A549 (cell line): Measurements from ENCODE around the gene MOB3A. TPM values are rescaled to one million over a fixed set of nuclear protein-coding genes. Genes with fewer than 3 reads are reported as not detected.

Experiments
- ATAC-seq, 2 experiments: fragments of 200-7000 bp in 1 of 2; fragments of >200 bp in 1 of 2; cut with Nextera tagmentation in 1 of 2; cut with Tn5 transposase in 1 of 2; 3 replicates each; pipeline versions ENCODE4 v1.8.0 to v1.9.1; 2018 to 2020; ENCODE audit warnings: mild to moderate bottlenecking in 1 of 2, moderate library complexity in 1 of 2
- CTCF ChIA-PET: fragments of 300-600 bp; sonication (Branson Sonifier 250); formaldehyde crosslinking; extraction: SDS; loops from one replicate; lab custom pipeline; 2021; ENCODE audit warnings: antibody characterized with exemption, inconsistent platforms; lab: Yijun Ruan, JAX
- POLR2A ChIA-PET: fragments of 350-600 bp; formaldehyde crosslinking; extraction: SDS; loops from one replicate; lab custom pipeline; 2021; ENCODE audit warnings: antibody characterized with exemption, inconsistent platforms; lab: Yijun Ruan, JAX
- DNase-seq, 2 experiments: peaks; one replicate each; pipeline versions ENCODE4 v3.0.0 to v3.0.0-alpha.2; 2011 to 2016; ENCODE audit warnings: low read depth in 1 of 2, low spot score in 1 of 2
- FAIRE-seq: peaks from 2 replicates; lab custom pipeline; 2011; peaks lifted over from hg19 to GRCh38; lab: Jason Lieb, UNC
- H3K27ac ChIP-seq, 2 experiments: fragments of >200 bp; sonication (Bioruptor Twin); formaldehyde crosslinking; 3 replicates each; pipeline ENCODE4 v1.5.1; 2016 to 2017
- H3K4me1 ChIP-seq: fragments of >200 bp; sonication (Bioruptor Twin); formaldehyde crosslinking; 3 replicates; pipeline ENCODE4 v1.6.1; 2016
- H3K4me2 ChIP-seq: fragments of >200 bp; sonication (Bioruptor Twin); formaldehyde crosslinking; 3 replicates; pipeline ENCODE4 v1.6.1; 2016
- H3K4me3 ChIP-seq: fragments of >200 bp; sonication (Bioruptor Twin); formaldehyde crosslinking; 3 replicates; pipeline ENCODE4 v1.5.1; 2016
- H3K9me3 ChIP-seq: fragments of >200 bp; sonication (Bioruptor Twin); formaldehyde crosslinking; 3 replicates; pipeline ENCODE4 v1.6.1; 2016
- CEBPB ChIP-seq, 2 experiments: fragments of >200 bp in 1 of 2; sonication (Bioruptor Twin) in 1 of 2; formaldehyde crosslinking in 1 of 2; IDR thresholded peaks; 2 replicates each; pipeline ENCODE4 v1.6.1; 2012 to 2016
- FOSL2 ChIP-seq, 2 experiments: fragments of 450-650 bp in 1 of 2; fragments of >200 bp in 1 of 2; sonication (Bioruptor Twin) in 1 of 2; formaldehyde crosslinking; IDR thresholded peaks; 2 replicates each; pipeline versions ENCODE4 v1.5.0 to v1.6.1; 2016 to 2020; ENCODE audit warnings: mild to moderate bottlenecking in 1 of 2, moderate library complexity in 1 of 2
- HOXA7 ChIP-seq: fragments of 250-450 bp; sonication (Bioruptor Pico); IDR thresholded peaks from 2 replicates; pipeline ENCODE4 v1.5.0; 2020; ENCODE audit warnings: mild to moderate bottlenecking, moderate library complexity
- JUN ChIP-seq, 2 experiments: fragments of >200 bp; sonication (Bioruptor Twin); formaldehyde crosslinking; IDR thresholded peaks; 2 replicates in 1 of 2; 3 replicates in 1 of 2; pipeline ENCODE4 v1.6.1; 2016 to 2017
- MAFK ChIP-seq: fragments of 450-650 bp; IDR thresholded peaks from 2 replicates; pipeline ENCODE4 v1.6.1; 2014; ENCODE audit not compliant: partially characterized antibody
- POLR2A ChIP-seq: IDR thresholded peaks from 2 replicates; pipeline ENCODE4 v1.6.1; 2012; ENCODE audit warnings: mild to moderate bottlenecking, low read length
- RFX5 ChIP-seq: fragments of 450-650 bp; IDR thresholded peaks from 2 replicates; pipeline ENCODE4 v1.7.1; 2014; ENCODE audit warnings: antibody characterized with exemption, mild to moderate bottlenecking, moderate library complexity
- SMC3 ChIP-seq: fragments of >200 bp; sonication (Bioruptor Twin); formaldehyde crosslinking; IDR thresholded peaks from 3 replicates; pipeline ENCODE4 v1.6.1; 2018; ENCODE audit warnings: inconsistent platforms
- TFCP2L1 ChIP-seq: fragments of 250-450 bp; sonication (Bioruptor Pico); IDR thresholded peaks from 2 replicates; pipeline ENCODE4 v1.5.0; 2021; ENCODE audit warnings: mild to moderate bottlenecking
- WGBS: methylation state at CpG from one replicate; pipeline ENCODE4 v1.1.6; 2017; ENCODE audit errors: missing lambda C conversion rate; 5-methylcytosine and 5-hydroxymethylcytosine counted together
- polyA plus RNA-seq, 4 experiments: library from polyadenylated mRNA; depleted of rRNA in 3 of 4; stranded (reverse); fragments of >200 nt; fragmentation: RNase III in 1 of 4; extraction: RNeasy Plus Mini Kit Qiagen cat#74134 plus additional on column Dnase treatment in 1 of 4; gene quantifications; 2 replicates in 3 of 4; 3 replicates in 1 of 4; pipeline ENCODE4 v1.2.3, GENCODE V29; 2011 to 2017
- TF ChIP-seq, protein P1 (sequence below): IDR thresholded peaks from 2 replicates; pipeline ENCODE4 v1.6.1; 2012; ENCODE audit warnings: low read depth, borderline replicate concordance
- TF ChIP-seq, protein P2 (sequence below): IDR thresholded peaks from 2 replicates; pipeline ENCODE4 v1.6.1; 2012
- TF ChIP-seq, protein P3 (sequence below): fragments of 250-450 bp; sonication (Bioruptor Pico); IDR thresholded peaks from 2 replicates; pipeline ENCODE4 v1.5.0; 2021; ENCODE audit warnings: mild to moderate bottlenecking, moderate library complexity, borderline replicate concordance
- TF ChIP-seq, protein P4 (sequence below): fragments of >200 bp; sonication (Bioruptor Twin); formaldehyde crosslinking; IDR thresholded peaks from 3 replicates; pipeline ENCODE4 v1.6.1; 2016
- TF ChIP-seq, protein P5 (sequence below): fragments of >200 bp; sonication (Bioruptor Twin); formaldehyde crosslinking; IDR thresholded peaks from 2 replicates; pipeline ENCODE4 v1.6.1; 2016

MOB3A gene
- polyA plus RNA-seq, 2 of the 4 experiments (the other 2 are of a cell fraction), result 9.1 to 10.9 TPM

DNA sequence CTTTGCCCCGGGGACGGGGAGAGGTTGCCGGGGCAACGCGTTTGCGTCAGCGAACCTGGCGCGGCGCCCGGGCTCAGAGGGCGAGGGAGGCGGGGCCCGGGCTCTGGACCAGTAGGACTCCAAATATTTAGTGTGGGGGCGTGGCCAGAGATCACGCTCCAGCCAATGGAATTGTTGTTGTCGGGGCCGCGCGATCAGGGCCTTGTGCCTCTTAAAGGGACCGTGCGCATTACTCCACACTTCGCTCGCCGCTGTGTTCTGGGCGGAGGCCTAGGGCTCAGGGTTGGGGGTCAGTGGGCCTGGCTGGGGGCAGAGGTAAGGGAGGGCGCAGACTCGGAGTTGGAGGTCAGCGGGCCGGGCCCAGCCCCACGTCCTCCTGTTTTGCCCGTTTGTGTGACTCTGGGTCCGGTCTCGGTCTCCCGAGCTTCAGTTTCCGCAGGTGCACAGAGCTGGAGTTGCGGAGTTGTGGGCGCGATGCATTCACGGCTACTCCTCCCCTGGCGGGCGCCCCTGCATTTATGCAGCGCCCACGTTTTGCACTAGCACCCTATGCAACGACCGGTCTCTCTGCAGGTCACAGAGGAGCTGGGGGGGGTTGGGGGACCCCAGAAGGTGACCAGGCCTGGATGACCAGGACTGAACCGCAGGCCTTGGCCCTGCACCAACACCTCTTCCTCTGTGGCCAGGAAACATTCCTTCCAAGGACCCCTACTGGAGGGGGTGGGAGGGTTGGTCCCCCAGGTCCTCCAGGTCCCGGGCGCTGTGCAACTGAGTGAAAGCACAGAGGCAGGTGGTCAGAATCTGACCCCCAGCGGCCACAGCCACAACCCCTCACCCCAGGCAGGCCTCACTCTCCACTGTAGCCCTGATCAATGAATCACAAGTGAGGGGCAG is 34.4 kb downstream of the MOB3A start:
- H3K4me1 ChIP-seq, result peaks cover 47% of the 10 kb centered on the region

DNA sequence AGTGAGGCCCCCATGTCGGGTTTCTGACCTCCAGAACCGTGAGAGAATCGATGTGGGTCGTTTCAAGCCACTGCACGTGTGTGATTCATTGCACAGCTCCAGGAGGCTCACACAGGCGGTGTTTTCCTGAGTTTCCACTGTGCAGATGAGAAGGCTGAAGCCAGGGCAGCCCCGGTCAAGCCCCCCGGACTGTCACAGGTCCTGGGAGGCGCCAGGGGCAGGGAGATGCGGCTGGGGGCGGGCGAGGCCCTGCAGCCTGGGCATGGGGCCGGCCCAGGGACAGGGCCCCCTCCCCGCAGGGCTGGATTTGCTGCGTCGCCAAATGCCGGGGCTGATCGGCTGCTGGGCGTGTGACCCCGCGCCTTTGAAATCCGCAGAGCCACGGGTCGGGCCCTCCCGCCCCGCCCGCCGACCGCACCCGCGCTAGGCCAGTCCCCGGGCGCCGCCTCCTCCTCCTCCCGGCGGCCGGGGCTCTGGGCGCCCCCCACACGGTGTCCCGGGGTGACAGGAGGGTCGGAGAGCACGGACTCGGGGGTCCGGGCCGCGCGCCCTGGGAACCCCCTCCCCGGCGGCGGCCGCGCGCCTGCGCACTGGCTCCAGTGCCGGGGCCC is 35.1 kb downstream of the MOB3A start:
- no peak for FAIRE-seq
- Histone ChIP-seq H3K27ac (peak overlapping the region; percentile 99 to 100), H3K9me3 (no peaks in the 10 kb centered on the region), H3K4me1 (peaks cover 52% of the 10 kb centered on the region), H3K4me3 (peak overlapping the region; percentile 50), H3K4me2 (peak overlapping the region; percentile 99)
- WGBS, result 5% methylated on average over 8 of the region's 55 CpGs
- peak in 1 of 2 experiments; percentile 74 for DNase-seq
- ChIA-PET POLR2A (interaction anchor here (0.5 to 2.8 kb wide), 3 partner anchors 8 to 29 kb away, joined by 3 to 13 read pairs (median 6); no protein-coding TSS in a partner anchor), CTCF (interaction anchor here (2.5 kb wide), 1 partner anchor 9 kb away, joined by 9 read pairs; no protein-coding TSS in a partner anchor)
- peak; percentile 28 to 42; a peak in 5 of 6 replicates for ATAC-seq
- no peak for TF ChIP-seq FOSL2 (IDR thresholded peaks at IDR 0.05)
- peak; percentile 41; the same call in 1 of the 2 replicates for TF ChIP-seq FOSL2 (CRISPR knock-in tag; IDR thresholded peaks at IDR 0.05)
- TF ChIP-seq, protein P1, sequence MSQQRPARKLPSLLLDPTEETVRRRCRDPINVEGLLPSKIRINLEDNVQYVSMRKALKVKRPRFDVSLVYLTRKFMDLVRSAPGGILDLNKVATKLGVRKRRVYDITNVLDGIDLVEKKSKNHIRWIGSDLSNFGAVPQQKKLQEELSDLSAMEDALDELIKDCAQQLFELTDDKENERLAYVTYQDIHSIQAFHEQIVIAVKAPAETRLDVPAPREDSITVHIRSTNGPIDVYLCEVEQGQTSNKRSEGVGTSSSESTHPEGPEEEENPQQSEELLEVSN, result peak; percentile 29; the same call in 1 of the 2 replicates
- TF ChIP-seq MAFK, result peak; percentile 7
- TF ChIP-seq, protein P2, sequence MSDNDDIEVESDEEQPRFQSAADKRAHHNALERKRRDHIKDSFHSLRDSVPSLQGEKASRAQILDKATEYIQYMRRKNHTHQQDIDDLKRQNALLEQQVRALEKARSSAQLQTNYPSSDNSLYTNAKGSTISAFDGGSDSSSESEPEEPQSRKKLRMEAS, result 0 out of 2 replicates have a peak, but pooled peaks have one; percentile 51
- TF ChIP-seq, protein P3, sequence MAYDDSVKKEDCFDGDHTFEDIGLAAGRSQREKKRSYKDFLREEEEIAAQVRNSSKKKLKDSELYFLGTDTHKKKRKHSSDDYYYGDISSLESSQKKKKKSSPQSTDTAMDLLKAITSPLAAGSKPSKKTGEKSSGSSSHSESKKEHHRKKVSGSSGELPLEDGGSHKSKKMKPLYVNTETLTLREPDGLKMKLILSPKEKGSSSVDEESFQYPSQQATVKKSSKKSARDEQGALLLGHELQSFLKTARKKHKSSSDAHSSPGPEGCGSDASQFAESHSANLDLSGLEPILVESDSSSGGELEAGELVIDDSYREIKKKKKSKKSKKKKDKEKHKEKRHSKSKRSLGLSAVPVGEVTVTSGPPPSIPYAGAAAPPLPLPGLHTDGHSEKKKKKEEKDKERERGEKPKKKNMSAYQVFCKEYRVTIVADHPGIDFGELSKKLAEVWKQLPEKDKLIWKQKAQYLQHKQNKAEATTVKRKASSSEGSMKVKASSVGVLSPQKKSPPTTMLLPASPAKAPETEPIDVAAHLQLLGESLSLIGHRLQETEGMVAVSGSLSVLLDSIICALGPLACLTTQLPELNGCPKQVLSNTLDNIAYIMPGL, result no peak
- TF ChIP-seq, protein P4, sequence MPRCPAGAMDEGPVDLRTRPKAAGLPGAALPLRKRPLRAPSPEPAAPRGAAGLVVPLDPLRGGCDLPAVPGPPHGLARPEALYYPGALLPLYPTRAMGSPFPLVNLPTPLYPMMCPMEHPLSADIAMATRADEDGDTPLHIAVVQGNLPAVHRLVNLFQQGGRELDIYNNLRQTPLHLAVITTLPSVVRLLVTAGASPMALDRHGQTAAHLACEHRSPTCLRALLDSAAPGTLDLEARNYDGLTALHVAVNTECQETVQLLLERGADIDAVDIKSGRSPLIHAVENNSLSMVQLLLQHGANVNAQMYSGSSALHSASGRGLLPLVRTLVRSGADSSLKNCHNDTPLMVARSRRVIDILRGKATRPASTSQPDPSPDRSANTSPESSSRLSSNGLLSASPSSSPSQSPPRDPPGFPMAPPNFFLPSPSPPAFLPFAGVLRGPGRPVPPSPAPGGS, result 0 out of 3 replicates have a peak, but pooled peaks have one; percentile 50
- no peak for TF ChIP-seq HOXA7 (CRISPR knock-in tag)
- TF ChIP-seq JUN (IDR thresholded peaks at IDR 0.05), result peak; percentile 34 to 59

More for the DNA sequence above, 34.4 kb downstream of the MOB3A start:
- FAIRE-seq (no peak), ATAC-seq (peak; percentile 52 to 74), DNase-seq (peak; percentile 79 to 98)
- Histone ChIP-seq H3K9me3 (no peaks in the 10 kb centered on the region), H3K4me2 (peak overlapping the region; percentile 99), H3K27ac (peak overlapping the region; percentile 99 to 100), H3K4me3 (peak overlapping the region; percentile 51)
- TF ChIP-seq, protein P5, sequence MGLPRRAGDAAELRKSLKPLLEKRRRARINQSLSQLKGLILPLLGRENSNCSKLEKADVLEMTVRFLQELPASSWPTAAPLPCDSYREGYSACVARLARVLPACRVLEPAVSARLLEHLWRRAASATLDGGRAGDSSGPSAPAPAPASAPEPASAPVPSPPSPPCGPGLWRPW, result no peak
- TF ChIP-seq CEBPB (IDR thresholded peaks at IDR 0.05) (0 out of 4 replicates have a peak, but pooled peaks of 1 of the 2 experiments have one; percentile 13), POLR2A (peak; percentile 44; the same call in 1 of the 2 replicates), SMC3 (0 out of 3 replicates have a peak, but pooled peaks have one; percentile 9), RFX5 (peak; percentile 88), TFCP2L1 (no peak), JUN (IDR thresholded peaks at IDR 0.05) (0 out of 5 replicates have a peak, but pooled peaks of 1 of the 2 experiments have one; percentile 12)
- TF ChIP-seq, protein P4, result 0 out of 3 replicates have a peak, but pooled peaks have one; percentile 12
- TF ChIP-seq, protein P2, result peak; percentile 61; the same call in 1 of the 2 replicates
- WGBS, result 6% methylated on average over 17 of the region's 50 CpGs
- ChIA-PET CTCF (interaction anchor here (2.5 kb wide), 1 partner anchor 8 kb away, joined by 9 read pairs; no protein-coding TSS in a partner anchor), POLR2A (interaction anchor here (0.5 to 2.8 kb wide), 3 partner anchors 10 to 252 kb away, joined by 3 to 13 read pairs (median 5); no protein-coding TSS in a partner anchor)
